Kidney epithelial cell (primary cell): Measurements from ENCODE around the gene EMSY. TPM values are rescaled to one million over a fixed set of nuclear protein-coding genes. Genes with fewer than 3 reads are reported as not detected.

Experiments
- DNase-seq: peaks from one replicate; pipeline ENCODE4 v3.0.0-alpha.2; 2010; ENCODE audit warnings: low read depth
- H3K27me3 ChIP-seq: 2 replicates; pipeline ENCODE4 v1.6.0; 2011; ENCODE audit warnings: low read length; ENCODE audit not compliant: control insufficient read depth, insufficient read depth
- H3K36me3 ChIP-seq: 2 replicates; pipeline ENCODE4 v1.5.1; 2011; ENCODE audit warnings: low read length; ENCODE audit not compliant: control insufficient read depth, insufficient read depth
- H3K4me3 ChIP-seq: 2 replicates; pipeline ENCODE4 v1.5.1; 2011; ENCODE audit warnings: low read depth, mild to moderate bottlenecking, control low read depth, low read length
- CTCF ChIP-seq: IDR thresholded peaks from 2 replicates; pipeline ENCODE4 v1.5.1; 2011; ENCODE audit warnings: mild to moderate bottlenecking, moderate library complexity, low read length, control low read depth, inconsistent platforms; ENCODE audit not compliant: insufficient read depth, poor library complexity, severe bottlenecking
- total RNA-seq: library from RNA; depleted of rRNA; stranded (reverse); fragments of >200 nt; gene quantifications from 2 replicates; pipeline ENCODE4 v1.2.3, GENCODE V29; 2015

The EMSY gene
- total RNA-seq, 1 donor from 2014 or later = 15.2 TPM

- Histone ChIP-seq H3K27me3 (peaks cover 3% of the 10 kb centered on the region), H3K4me3 (no peak overlapping the region), H3K36me3 (no peaks in the 10 kb centered on the region)
- no peak for TF ChIP-seq CTCF
- DNase-seq = no peak
These were observed 155.4 kb downstream of the EMSY start for GRCh38 chr11:76600124-76600655.

GRCh38 chr11:76601272-76601671, 156.5 kb downstream of the EMSY start:
- no peak overlapping the region for H3K4me3 ChIP-seq
- no peak for TF ChIP-seq CTCF
- no peak for DNase-seq
- peaks cover 3% of the 10 kb centered on the region for H3K27me3 ChIP-seq
- H3K36me3 ChIP-seq = no peaks in the 10 kb centered on the region

GRCh38 chr11:76601724-76602123, 156.9 kb downstream of the EMSY start:
- Histone ChIP-seq H3K36me3 (no peaks in the 10 kb centered on the region), H3K4me3 (no peak overlapping the region), H3K27me3 (peaks cover 3% of the 10 kb centered on the region)
- no peak for TF ChIP-seq CTCF
- no peak for DNase-seq

DNA sequence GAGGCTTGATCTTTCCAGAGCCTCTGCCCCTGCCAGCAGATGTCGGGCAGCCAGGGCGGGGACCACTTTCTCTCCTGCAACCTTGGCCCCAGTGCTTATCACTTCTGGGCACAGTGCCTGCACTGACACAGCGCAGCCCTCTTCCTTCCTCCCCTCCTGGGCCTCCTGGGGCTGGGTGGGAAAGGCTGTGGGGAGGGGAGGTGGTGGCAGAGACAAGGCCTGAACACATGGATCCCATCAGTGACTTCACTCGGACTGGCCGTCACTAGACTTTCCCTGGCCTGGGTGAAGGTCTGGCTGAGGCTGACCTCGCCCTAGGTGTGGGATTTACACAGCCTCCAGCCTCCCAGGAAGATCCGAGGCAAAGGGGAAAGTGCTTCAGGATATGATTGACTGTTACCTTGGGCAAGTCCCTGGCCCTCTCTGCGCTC, 157.6 kb downstream of the EMSY start:
- no peak for TF ChIP-seq CTCF
- Histone ChIP-seq H3K27me3 (peaks cover 3% of the 10 kb centered on the region), H3K36me3 (no peaks in the 10 kb centered on the region), H3K4me3 (no peak overlapping the region)
- DNase-seq = no peak

Other genes with a start within 250 kb of the EMSY start
- gene WNT11, start 238.5 kb upstream of the EMSY start, total RNA-seq = 0.21 and 0.27 TPM in 2 replicates
- gene THAP12, start 63.9 kb upstream of the EMSY start, total RNA-seq = 25.1 and 35.3 TPM in 2 replicates
- 1.1 and 1.6 TPM in 2 replicates for gene GVQW3, start 63.7 kb upstream of the EMSY start, total RNA-seq
- 3.9 and 6.8 TPM in 2 replicates for gene LRRC32, start 225.7 kb downstream of the EMSY start, total RNA-seq